ENCODE results near the gene TOP1.

- TF ChIP-seq CTCF (IDR thresholded peaks at IDR 0.05), result no peak
- no peak for TF ChIP-seq POLR2A (IDR thresholded peaks at IDR 0.05)
Observed at GRCh38 chr20:40983898-40984297, 44.7 kb upstream of the TOP1 start.
